Fibroblast of lung (primary cell): ENCODE results near the gene BABAM2. TPM values are rescaled to one million over a fixed set of nuclear protein-coding genes. Genes with fewer than 3 reads are reported as not detected.

Source experiments
- DNase-seq, 2 donors: peaks; one replicate each; pipeline versions ENCODE4 v3.0.0 to v3.0.0-alpha.2; 2010; ENCODE audit warnings: low read depth in 2 of 2
- H2AFZ ChIP-seq: 2 replicates; pipeline ENCODE4 v1.5.1; 2012; ENCODE audit warnings: low read length, control low read depth, inconsistent platforms
- H3K27ac ChIP-seq: 2 replicates; pipeline ENCODE4 v1.5.1; 2011; ENCODE audit warnings: low read length, control low read depth; ENCODE audit not compliant: insufficient read depth
- H3K27me3 ChIP-seq: 2 replicates; pipeline ENCODE4 v1.5.1; 2011; ENCODE audit warnings: mild to moderate bottlenecking, low read length; ENCODE audit not compliant: control insufficient read depth, insufficient read depth
- H3K36me3 ChIP-seq: 2 replicates; pipeline ENCODE4 v1.5.1; 2011; ENCODE audit warnings: low read length; ENCODE audit not compliant: control insufficient read depth, insufficient read depth
- H3K4me1 ChIP-seq: 2 replicates; pipeline ENCODE4 v1.5.1; 2011; ENCODE audit warnings: low read length; ENCODE audit not compliant: control insufficient read depth, insufficient read depth; ENCODE audit errors: extremely low read depth
- H3K4me2 ChIP-seq: 2 replicates; pipeline ENCODE4 v1.5.1; 2011; ENCODE audit warnings: low read length, control low read depth; ENCODE audit not compliant: insufficient read depth; ENCODE audit errors: extremely low read depth
- H3K4me3 ChIP-seq, 4 experiments: fragments of 200-600 bp in 1 of 4; sonication (generic) in 1 of 4; replicated peaks in 1 of 4; 2 replicates each; pipeline ENCODE4 v1.5.1; 2011 to 2016; ENCODE audit warnings: low read length in 4 of 4, low read depth in 3 of 4, mild to moderate bottlenecking in 3 of 4, control low read depth in 2 of 4, inconsistent platforms in 1 of 4, mixed read lengths in 1 of 4; ENCODE audit not compliant: insufficient read depth in 1 of 4; ENCODE audit errors: control extremely low read depth in 1 of 4
- H3K79me2 ChIP-seq: 2 replicates; pipeline ENCODE4 v1.5.1; 2012; ENCODE audit warnings: mild to moderate bottlenecking, low read length, inconsistent platforms; ENCODE audit not compliant: control insufficient read depth, insufficient read depth
- H3K9ac ChIP-seq: 2 replicates; pipeline ENCODE4 v1.5.1; 2011; ENCODE audit warnings: mild to moderate bottlenecking, low read length, control low read depth; ENCODE audit not compliant: insufficient read depth
- H3K9me3 ChIP-seq: 2 replicates; pipeline ENCODE4 v1.5.1; 2012; ENCODE audit warnings: low read depth, low read length; ENCODE audit not compliant: control insufficient read depth, insufficient read depth
- H4K20me1 ChIP-seq: 2 replicates; pipeline ENCODE4 v1.5.1; 2011; ENCODE audit warnings: low read length; ENCODE audit not compliant: control insufficient read depth, insufficient read depth; ENCODE audit errors: extremely low read depth
- EZH2 ChIP-seq: IDR thresholded peaks from 2 replicates; pipeline ENCODE4 v1.5.1; 2012; ENCODE audit warnings: low read length, control low read depth, mild to moderate bottlenecking; ENCODE audit errors: missing control alignments
- polyA plus RNA-seq, 2 donors: library from polyadenylated mRNA; depleted of rRNA in 1 of 2; stranded (reverse) in 1 of 2; unstranded in 1 of 2; fragments of >200 nt; gene quantifications; 2 replicates each; pipeline ENCODE4 v1.2.1, GENCODE V29; 2011 to 2012; ENCODE audit warnings: missing spikeins in 1 of 2
- total RNA-seq: library from RNA; depleted of rRNA; stranded (reverse); fragments of >200 nt; gene quantifications from 2 replicates; pipeline ENCODE4 v1.2.1, GENCODE V29; 2014
- TF ChIP-seq, protein P1 (sequence below), 2 donors: IDR thresholded peaks in 1 of 2; conservative IDR thresholded peaks in 1 of 2; 1 replicate in 1 of 2; 2 replicates in 1 of 2; pipeline ENCODE4 v1.5.1; 2011 to 2012; ENCODE audit warnings: low read length in 2 of 2, control low read depth in 1 of 2, inconsistent platforms in 1 of 2, low read depth in 1 of 2, mild to moderate bottlenecking in 1 of 2

BABAM2 gene
- total and polyA plus RNA-seq, 2 donors (not counting 1 experiment from before 2014, with no cell fraction given), result 25.6 to 33.4 TPM

DNA sequence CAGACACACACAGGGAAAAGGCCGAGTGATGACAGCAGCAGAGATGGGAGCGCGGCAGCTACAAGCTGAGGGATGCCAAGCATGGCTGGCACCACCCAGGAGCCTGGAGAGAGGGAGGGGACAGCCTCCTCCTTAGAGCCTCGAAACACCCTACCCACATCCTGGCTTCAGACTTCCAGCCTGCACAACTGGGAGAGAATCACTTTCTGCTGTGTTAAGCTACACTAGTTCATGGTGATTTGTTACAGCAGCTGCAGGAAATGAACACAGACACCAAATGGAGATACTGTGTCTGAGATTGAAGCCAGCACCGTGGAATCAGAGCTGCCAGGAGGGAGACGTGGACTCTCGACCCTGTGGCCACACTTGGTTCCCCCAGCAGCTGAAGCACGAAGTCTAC lies 474.6 kb downstream of the BABAM2 start:
- H3K4me1 ChIP-seq, result no peaks in the 10 kb centered on the region
- no peak overlapping the region for H3K4me2 ChIP-seq
- DNase-seq, result no peak
- H3K36me3 ChIP-seq, result no peaks in the 10 kb centered on the region
- TF ChIP-seq, protein P1, sequence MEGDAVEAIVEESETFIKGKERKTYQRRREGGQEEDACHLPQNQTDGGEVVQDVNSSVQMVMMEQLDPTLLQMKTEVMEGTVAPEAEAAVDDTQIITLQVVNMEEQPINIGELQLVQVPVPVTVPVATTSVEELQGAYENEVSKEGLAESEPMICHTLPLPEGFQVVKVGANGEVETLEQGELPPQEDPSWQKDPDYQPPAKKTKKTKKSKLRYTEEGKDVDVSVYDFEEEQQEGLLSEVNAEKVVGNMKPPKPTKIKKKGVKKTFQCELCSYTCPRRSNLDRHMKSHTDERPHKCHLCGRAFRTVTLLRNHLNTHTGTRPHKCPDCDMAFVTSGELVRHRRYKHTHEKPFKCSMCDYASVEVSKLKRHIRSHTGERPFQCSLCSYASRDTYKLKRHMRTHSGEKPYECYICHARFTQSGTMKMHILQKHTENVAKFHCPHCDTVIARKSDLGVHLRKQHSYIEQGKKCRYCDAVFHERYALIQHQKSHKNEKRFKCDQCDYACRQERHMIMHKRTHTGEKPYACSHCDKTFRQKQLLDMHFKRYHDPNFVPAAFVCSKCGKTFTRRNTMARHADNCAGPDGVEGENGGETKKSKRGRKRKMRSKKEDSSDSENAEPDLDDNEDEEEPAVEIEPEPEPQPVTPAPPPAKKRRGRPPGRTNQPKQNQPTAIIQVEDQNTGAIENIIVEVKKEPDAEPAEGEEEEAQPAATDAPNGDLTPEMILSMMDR (conservative IDR thresholded peaks at IDR 0.05 in 1 of 2, IDR thresholded peaks at IDR 0.05 in 1 of 2; ENCODE audit: low read depth in 1 of 2, low read length in 2 of 2), result no peak
- TF ChIP-seq EZH2, result no peak
- no peaks in the 10 kb centered on the region for H4K20me1 ChIP-seq
- H3K27me3 ChIP-seq, result no peaks in the 10 kb centered on the region
- H3K4me3 ChIP-seq, result no peak overlapping the region
- no peak overlapping the region for H2AFZ ChIP-seq
- H3K9ac ChIP-seq, result no peak overlapping the region
- no peaks in the 10 kb centered on the region for H3K9me3 ChIP-seq
- no peak overlapping the region for H3K27ac ChIP-seq
- no peaks in the 10 kb centered on the region for H3K79me2 ChIP-seq

DNA sequence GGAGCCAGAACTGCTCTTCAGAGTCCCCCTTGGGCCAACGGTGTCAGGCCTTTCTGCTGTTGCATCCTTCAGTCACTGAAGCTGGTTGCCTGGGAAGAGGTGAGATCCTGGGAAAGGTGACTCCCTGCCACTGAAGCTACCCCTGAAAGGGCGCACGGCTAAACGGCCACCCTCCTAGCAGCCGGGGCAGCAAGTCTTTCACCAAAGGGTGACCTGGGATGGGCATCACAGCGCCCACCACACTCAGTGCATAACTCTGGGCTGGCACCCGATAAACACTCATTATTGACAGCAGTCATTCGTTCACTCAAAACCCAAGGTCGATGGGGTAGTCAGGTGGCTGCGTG lies 475.6 kb downstream of the BABAM2 start:
- Histone ChIP-seq H3K4me2 (no peak overlapping the region), H3K27ac (no peak overlapping the region), H4K20me1 (no peaks in the 10 kb centered on the region), H2AFZ (no peak overlapping the region), H3K9me3 (no peaks in the 10 kb centered on the region), H3K9ac (no peak overlapping the region), H3K36me3 (no peaks in the 10 kb centered on the region), H3K4me3 (no peak overlapping the region), H3K4me1 (peaks cover 2% of the 10 kb centered on the region), H3K79me2 (no peaks in the 10 kb centered on the region), H3K27me3 (no peaks in the 10 kb centered on the region)
- DNase-seq, result no peak
- no peak for TF ChIP-seq EZH2
- TF ChIP-seq, protein P1 (conservative IDR thresholded peaks at IDR 0.05 in 1 of 2, IDR thresholded peaks at IDR 0.05 in 1 of 2; ENCODE audit: low read depth in 1 of 2, low read length in 2 of 2), result no peak

DNA sequence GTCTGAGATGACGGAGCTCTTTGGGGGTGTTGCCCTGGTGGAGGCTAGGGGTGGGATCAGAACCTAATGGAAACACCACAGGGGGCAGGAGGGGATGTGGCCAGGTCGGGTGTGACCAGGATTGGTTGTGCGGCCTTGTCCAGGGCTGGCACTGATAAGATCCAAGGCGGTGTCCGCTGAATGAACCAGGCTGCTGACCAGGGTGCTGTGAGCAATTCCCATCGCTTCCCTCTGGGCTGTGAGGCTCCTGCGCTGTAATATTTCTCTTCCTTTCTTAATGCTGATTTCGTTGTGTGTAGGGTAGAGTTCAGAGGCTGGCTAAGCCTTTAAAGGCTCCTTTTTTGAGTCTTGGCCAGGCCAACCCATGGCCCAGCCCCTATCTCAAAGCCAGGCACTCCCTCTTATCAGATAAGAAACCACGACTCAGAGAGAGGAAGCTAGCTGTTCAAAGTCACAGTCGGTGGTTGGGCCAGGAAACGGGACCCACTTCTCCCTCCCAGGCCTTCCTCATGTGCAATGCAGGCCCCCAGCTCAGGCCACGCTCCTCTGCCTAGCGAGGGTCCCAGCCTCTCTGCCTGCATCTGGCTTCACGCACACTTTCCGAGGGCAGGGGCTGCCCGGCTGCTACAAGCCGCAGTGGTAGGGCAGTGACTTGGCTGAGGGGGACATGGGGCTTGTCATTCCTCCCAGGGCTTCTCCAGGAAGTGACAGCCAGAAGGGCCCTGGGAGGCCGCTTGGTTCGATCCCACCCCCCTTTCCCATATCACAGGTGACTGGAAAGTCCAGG lies 476.2 kb downstream of the BABAM2 start:
- H2AFZ ChIP-seq, result no peak overlapping the region
- peaks cover 2% of the 10 kb centered on the region for H3K4me1 ChIP-seq
- H3K9ac ChIP-seq, result no peak overlapping the region
- H3K27me3 ChIP-seq, result no peaks in the 10 kb centered on the region
- H3K4me3 ChIP-seq, result no peak overlapping the region
- no peak overlapping the region for H3K4me2 ChIP-seq
- H3K36me3 ChIP-seq, result no peaks in the 10 kb centered on the region
- no peaks in the 10 kb centered on the region for H4K20me1 ChIP-seq
- no peaks in the 10 kb centered on the region for H3K79me2 ChIP-seq
- H3K9me3 ChIP-seq, result no peaks in the 10 kb centered on the region
- H3K27ac ChIP-seq, result no peak overlapping the region
- TF ChIP-seq EZH2, result no peak
- TF ChIP-seq, protein P1 (conservative IDR thresholded peaks at IDR 0.05 in 1 of 2, IDR thresholded peaks at IDR 0.05 in 1 of 2; ENCODE audit: low read depth in 1 of 2, low read length in 2 of 2), result no peak
- peak; percentile 35 to 62 for DNase-seq
